ENCODE measurements around the gene OSBPL10.
A peak's percentile ranks its signal among the peaks of the same experiment; 100 is the strongest.

Gene OSBPL10

DNA sequence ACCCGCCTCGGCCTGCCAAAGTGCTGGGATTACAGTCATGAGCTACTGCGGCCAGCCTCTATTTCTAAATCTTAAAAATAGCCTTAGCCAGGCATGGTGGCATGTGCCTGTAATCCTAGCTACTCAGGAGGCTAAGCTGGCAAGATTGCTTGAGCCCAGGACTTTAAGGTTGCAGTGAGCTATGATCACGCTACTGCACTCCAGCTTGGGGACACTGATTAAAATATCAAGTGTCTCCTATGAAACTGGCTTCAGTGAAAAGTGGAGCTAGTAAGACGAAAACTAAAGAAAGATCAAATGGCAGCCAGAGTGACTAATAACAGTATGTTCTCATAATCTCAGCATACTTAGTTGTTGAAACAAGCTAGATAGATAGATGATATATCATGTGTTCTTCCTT, 335.8 kb downstream of the OSBPL10 start:
- DNase-seq, result no peak

DNA sequence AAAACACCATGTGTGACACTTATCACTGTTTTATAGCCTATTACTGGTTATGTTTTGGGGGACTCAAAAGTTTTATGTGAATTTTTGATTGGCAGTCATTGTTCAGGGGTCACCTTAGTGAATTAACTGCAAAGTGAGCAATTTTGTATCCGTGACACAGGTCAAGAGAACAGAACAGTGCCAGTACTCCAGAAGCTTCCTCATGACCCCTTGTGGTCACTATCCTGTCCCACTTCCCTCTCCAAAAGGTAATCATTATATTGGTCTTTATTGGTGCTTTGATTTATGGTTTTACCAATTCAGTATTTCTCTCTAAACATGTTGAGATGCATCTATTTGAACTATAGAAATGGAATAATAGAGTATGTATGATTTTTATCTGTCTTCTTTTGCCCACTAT, 341.2 kb downstream of the OSBPL10 start:
- DNase-seq, result no peak

DNA sequence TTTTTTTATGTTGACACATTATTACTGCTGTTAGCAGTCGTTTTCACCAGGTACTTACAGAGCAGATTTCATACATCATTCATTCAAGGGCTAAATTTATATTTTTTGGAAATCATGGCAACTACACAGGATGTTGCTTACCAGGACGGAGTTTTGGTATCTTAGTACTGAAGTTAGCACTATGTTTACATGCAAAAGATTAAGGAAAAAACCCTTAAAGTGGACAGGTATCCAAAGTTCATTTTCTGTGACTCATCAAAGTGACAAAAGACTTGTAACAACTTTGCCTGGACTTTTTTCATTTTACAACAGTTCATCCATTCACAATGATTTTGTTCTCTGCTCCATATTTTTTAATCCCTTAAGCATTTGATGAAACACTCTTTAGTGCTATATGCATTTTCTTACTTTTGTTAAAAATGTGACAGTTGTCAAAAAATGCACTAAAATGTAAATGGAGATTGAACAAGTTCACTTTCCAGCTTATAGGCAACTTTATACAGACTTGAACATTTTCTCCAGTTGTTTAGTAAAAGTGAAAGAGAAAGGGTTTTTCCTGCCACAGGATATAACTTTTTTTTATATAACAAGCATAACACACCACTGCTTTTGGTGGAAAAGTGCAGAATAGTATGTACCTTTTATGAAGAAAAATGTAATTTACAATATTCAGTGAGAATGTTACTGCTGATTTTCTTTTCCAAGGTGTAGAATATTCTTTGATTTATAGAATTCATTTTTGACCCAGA, 344.2 kb downstream of the OSBPL10 start:
- no peak for DNase-seq

DNA sequence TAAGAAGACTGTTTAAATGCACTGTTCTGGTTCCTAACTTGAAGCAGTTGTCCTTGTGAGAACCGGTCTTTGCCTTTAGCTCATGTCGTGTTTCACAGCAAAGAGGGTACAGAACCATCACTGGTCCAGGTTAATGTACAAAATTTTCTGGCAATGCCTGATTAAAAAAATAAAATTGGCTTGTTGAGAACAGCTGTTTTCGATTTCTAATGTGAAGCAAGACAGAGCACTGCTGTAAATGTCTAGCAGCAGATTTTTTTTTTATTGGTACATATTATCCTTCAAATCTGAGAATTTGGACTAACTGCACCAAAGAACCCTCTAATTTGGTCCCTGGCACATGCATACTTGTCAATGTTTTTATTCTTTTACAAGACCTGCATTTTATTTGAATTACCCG, 345.0 kb downstream of the OSBPL10 start:
- no peak for DNase-seq

DNA sequence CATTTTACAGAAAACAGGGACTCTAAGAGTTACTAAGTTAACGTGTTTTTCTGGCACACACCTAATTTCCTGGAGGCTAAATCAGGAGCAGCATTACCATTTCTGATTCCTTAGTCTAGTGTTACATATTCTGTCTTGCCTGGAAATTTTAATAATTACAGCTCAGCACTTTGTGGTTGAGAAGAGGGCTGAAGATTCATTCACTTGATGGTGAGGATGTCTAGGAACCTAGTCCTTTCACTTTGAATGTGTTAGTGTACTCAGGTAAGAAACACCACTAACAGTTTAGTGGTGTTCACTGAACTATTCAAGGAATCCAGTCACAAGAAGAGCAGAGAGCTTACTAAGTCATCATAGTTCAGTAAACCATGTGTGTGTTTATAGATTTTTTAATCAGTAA, 345.5 kb downstream of the OSBPL10 start:
- DNase-seq, result no peak

DNA sequence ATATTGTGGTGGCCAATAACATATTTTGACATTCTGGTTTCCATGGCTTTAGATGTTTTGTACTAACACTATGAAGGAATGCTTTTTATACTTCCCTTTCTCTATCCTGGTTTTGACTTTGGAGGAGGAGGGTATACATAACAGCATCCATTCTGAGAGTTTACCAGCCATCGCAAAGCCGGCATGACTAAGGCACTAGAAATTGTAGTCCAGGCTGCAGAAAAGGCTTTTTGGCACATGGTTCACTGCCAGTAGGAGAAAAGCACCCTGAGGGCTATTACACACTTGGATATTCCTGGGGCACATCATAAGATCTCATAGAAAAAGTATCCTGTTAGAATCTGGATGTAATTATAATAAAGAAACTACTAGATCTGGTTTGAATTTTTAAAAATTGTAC, 346.6 kb downstream of the OSBPL10 start:
- no peak for DNase-seq

DNA sequence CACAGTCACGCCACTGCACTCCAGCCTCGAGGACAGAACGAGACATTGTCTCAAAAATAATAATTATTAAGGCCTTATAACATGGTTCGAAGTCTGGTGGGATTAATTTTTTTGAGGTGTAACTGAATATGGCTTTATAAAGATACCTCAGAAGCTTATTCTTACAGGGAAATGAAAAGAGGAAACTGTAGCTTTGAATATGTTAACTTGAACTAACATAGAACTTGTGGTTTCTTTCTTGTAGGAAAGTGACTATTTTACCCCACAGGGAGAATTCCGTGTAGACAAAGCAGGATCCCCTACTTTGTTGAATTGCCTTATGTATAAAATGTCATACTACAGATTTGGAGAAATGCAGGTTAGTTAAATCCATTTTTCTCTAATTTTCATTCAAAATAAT, 352.0 kb downstream of the OSBPL10 start:
- DNase-seq, result no peak

DNA sequence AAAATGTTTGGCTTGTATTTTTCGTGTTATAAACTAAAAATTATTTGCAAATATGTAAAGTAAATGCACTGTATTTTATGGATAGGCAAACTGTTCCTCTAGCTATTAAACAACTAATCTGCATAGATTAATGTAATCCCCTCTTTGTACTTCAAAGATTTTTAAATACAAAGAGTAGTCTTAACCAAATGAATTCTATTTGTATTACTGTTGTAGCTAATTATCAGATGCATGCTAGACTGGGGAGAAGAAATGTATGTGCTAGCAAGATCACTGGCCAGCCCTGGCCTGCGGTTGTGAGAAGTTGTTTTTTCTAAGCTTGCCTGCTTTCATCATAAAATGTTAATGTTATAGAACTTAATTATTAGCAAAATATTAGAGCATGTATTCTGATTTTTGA, 355.7 kb downstream of the OSBPL10 start:
- no peak for DNase-seq

DNA sequence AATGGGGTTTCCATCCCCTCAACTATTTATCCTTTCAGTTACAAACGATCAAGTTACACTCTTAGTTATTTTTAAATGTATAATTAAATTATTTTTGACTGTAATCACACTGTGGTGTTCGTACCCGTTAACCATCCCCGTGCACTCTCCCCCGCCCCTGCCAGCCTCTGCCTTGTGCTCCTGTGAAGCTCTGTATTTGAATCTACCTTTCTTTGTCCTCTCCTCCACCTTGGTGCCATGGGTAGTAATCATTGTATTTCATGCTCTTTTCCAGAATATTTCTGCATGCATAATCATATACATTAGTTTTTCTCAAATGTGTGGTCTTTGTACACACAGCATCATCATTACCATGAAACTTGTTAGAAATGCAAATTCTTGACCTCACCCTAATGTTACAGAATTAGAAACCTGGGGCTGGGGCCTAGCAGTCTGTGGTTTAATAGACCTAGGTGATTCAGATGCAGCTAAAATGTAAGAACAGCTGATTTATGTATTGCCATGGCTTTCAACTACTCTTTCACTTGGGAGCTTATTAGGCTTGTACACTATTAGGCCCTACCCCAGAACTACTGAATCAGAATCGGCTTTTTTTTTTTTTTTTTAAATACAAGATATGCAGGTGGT, 356.9 kb downstream of the OSBPL10 start:
- no peak for DNase-seq

DNA sequence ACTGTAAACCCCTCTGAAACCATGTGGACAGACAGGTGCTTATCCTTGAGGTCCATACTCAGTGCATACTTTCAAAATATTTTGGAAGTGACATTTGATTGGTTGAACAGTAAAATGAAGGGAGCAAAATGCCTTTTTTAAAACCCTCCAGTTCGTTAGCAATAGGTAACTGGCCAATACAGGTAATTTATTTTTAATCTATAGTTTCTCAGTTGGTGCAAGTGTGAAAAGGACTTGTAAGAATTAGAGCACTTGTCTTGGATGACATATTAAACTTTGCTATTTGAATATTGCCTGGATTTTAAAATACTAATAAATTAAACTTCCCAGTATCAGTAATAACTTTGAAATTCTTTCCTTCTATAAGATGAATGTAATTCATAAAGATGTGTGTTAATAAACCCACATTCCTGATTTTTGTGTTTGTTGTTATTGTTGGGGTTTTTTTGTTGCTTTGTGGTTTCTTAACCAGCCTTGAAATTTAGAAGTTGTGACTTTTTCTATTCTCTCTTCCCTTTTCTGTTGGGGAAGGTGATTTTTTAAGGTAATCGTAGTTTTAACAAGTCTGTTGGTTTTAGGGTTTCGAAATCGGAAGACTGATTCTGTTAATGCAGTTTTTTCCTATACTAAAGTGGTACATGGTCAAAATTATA, 358.3 kb downstream of the OSBPL10 start:
- DNase-seq, result no peak

DNA sequence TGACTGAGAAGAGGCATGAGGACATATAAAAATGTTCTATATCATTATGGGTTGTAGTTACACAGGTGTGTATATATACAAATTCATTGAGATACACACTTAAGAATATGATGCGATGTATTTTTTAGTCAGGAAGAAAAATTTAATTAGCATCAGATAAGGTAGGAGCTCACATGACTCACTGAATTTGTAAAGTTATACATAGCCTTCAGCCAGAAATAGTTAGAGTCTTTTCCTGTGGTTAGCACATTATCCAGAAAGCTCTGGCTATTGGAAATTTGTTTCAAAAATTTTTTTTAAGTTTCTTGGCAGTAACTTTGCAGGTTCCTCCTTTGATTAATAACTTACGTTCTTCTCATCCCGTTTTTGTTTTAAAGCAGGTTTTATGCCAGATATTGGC, 359.7 kb downstream of the OSBPL10 start:
- DNase-seq, result no peak

DNA sequence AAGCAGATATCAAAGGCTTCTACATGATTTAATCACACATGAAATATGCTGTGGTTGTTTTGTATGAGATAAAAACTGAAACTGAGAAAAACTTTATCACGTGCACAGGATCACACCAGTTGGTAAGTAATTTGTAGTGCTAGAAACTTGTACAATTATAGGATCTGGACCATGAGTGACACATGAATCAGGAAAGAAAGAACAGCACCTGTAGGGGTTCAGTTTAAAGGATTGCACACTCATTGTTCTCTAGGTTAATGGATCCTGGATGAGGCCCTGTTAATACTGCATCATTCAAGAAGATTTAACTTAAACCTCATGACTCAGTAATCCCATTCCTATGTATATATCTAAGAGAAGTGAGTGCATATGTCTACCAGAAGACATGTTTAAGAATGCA, 360.4 kb downstream of the OSBPL10 start:
- no peak for DNase-seq

DNA sequence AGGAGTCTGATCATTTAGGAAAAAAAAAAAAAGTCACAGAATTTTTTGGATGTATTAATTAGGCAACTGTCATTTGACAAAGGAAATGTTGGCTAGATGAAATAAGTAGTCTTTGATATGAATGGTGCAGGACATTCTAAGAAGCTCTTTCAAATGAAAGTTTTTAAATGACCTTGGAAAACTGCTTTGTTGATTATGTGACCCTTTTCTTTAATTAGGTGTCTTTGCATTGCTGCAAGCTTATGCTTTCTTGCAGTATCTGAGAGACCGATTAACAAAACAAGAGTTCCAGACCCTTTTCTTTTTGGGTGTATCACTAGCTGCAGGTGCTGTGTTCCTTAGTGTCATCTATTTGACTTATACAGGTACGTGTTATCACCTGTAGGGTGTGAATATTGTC, 364.4 kb downstream of the OSBPL10 start:
- DNase-seq, result no peak

DNA sequence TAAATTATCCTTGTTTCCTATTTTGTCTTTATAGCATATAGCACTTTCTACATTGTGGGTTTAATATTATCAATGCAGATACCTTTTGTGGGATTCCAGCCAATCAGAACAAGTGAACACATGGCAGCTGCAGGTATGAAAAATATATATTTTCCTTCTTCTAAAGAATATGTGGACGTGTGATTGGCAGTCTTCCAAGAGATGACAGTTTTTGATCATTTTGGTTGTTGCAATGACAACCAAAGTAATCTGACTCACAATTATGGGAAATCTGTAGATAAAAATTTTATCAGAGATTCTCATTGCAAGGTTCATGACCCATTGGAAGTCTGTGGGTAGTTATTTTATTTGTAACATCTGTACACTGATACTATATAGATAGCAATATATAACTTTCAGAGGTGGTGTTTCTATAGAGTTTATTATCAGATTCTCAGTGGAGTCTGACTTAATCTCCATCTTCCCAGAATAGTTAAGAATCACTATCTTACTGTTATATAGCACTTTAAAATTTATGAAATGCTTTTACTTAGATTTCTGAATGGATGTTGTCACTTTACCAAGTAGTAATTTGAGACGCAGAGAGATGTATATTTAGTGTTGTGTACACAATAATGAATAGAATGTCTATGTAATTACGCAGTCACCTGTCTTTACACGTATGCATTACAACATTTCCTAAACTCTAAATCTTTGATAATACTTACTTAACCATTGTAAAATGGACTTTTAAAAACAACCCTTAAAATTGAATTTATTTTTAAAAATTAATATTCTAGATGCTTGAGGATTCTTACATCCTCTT, 365.8 kb downstream of the OSBPL10 start:
- peak; percentile 57 for DNase-seq

DNA sequence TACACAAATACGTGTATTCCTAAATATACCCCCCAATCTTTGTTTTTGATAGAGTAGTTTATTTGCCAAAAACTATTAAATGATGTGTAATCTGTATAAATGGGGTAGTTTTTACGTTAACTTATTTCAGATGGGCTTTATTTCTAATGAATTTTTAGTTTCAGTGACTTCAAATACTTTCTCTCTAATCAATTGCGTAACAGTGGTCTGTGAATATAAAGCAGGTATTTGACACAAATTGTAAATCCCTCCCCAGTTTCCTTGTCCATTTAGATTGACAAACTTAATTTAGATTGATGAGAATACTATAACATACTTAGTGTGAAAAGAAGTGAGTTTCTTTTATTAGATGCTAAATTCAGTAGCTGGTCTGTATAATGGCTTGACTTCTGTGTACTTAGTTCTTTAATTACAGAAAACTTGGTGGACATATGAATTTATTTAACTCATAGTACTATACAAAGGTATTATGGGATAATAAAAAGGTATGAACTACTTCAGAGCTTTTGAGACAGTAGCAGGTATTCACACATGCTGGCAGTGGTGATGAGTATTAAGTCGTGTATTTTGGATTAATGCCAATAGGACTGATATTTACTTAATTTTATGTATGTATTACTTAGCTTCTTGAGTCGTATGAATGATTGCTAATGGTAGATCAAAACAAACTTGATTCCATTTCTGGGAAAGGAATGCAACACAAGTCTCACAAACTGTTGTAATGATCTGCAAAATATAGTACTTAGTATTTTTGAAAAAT, 366.7 kb downstream of the OSBPL10 start:
- DNase-seq, result peak; percentile 21

DNA sequence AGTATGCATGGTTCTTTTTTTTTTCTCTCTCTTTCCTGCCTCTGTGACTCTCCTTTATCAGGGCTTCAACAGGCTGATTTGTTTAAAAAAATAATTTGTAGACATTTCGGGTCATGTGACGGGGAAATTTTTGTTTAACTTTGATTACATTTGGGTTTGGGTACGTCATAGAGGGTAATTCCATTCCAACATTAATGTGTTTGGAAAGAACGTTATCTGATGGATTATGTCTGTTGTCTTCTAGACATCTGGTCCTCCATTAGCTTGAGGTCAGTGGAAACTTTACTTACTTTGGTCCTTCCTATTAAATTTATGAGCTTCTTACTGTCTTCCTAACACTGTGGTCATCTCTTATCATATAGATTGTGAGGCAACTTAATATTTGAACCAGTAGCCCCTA, 367.4 kb downstream of the OSBPL10 start:
- DNase-seq, result no peak

DNA sequence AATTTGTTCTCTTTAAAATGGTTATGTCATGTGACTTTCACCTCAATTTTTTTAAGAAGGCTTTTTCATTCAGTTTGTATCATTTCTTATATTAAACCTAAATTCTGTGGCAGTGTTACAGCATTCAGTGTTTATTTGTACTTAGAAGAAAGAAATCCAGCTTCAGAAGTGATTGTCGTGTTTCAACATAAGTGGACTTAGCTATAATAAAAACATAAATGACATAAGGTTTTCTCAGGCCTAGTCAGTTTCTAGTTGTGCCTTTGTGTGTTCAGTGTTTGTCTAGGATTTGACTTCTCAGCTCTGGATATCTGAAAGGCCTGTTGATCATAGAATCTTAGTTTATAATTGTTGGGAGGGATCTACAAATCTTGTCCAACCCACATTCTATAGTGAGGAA, 367.9 kb downstream of the OSBPL10 start:
- DNase-seq, result no peak

Data from NCI-H748 treated with DMSO at 0.1 percent for 48 hours (cell line).